ACC112 (cell line): ENCODE measurements around the gene UIMC1.

Source experiments
- H2AFZ ChIP-seq: fragments of 200-600 bp; sonication (generic); one replicate; pipeline ENCODE4 v1.6.0; 2017; ENCODE audit warnings: antibody characterized with exemption, low read length; ENCODE audit not compliant: unreplicated experiment
- H3K27ac ChIP-seq: fragments of 200-600 bp; sonication (generic); 2 replicates; pipeline ENCODE4 v1.5.1; 2014; ENCODE audit warnings: low read depth, mild to moderate bottlenecking, antibody characterized with exemption, low read length, moderate library complexity
- H3K27me3 ChIP-seq: fragments of 200-600 bp; sonication (generic); 2 replicates; pipeline ENCODE4 v1.6.1; 2014; ENCODE audit warnings: mild to moderate bottlenecking, antibody characterized with exemption, low read length, moderate library complexity, mixed read lengths; ENCODE audit not compliant: insufficient read depth
- H3K36me3 ChIP-seq: fragments of 200-600 bp; sonication (generic); 2 replicates; pipeline ENCODE4 v1.6.1; 2016; ENCODE audit warnings: mild to moderate bottlenecking, antibody characterized with exemption, low read length, moderate library complexity, mixed read lengths; ENCODE audit not compliant: insufficient read depth
- H3K4me1 ChIP-seq: fragments of 200-600 bp; sonication (generic); one replicate; pipeline ENCODE4 v1.6.1; 2016; ENCODE audit warnings: low read length, mixed read lengths; ENCODE audit not compliant: insufficient read depth, unreplicated experiment, control insufficient read depth
- H3K4me3 ChIP-seq: fragments of 200-600 bp; sonication (generic); 2 replicates; pipeline ENCODE4 v1.5.1; 2014; ENCODE audit warnings: mild to moderate bottlenecking, low read depth, low read length
- H3K79me2 ChIP-seq: fragments of 200-600 bp; sonication (generic); one replicate; pipeline ENCODE4 v1.6.0; 2016; ENCODE audit warnings: low read length; ENCODE audit not compliant: control insufficient read depth, unreplicated experiment, insufficient read depth

Gene UIMC1

DNA sequence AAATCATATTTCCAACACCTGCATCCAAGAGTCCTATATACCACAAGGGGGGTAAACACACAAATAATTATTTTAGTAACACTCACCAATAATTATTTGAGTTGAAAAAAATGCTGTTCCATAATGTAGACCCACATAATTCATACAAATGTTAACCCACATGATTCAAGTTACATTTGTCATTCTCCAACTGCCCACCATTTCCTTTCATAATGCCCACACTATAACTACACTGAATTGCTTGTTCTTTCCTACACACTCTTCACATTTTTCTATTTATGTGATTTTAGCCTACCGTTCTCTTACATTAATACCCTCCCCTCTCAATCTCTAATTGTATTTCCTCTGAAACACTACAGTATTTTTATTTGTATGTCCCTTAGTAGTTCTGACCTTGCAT is 71.6 kb downstream of the UIMC1 start:
- Histone ChIP-seq H3K79me2 (no peaks in the 10 kb centered on the region), H2AFZ (no peak overlapping the region), H3K4me1 (no peaks in the 10 kb centered on the region), H3K27ac (no peak overlapping the region), H3K4me3 (no peak overlapping the region), H3K27me3 (no peaks in the 10 kb centered on the region), H3K36me3 (peaks cover 8% of the 10 kb centered on the region)

- no peak overlapping the region for H3K27ac ChIP-seq
- no peaks in the 10 kb centered on the region for H3K79me2 ChIP-seq
- no peaks in the 10 kb centered on the region for H3K27me3 ChIP-seq
- no peaks in the 10 kb centered on the region for H3K4me1 ChIP-seq
- no peak overlapping the region for H3K4me3 ChIP-seq
- H3K36me3 ChIP-seq = peaks cover 4% of the 10 kb centered on the region; the same call in 1 of the 2 replicates
- no peak overlapping the region for H2AFZ ChIP-seq
Observed at GRCh38 chr5:176934309-176934930, 72.2 kb downstream of the UIMC1 start.

DNA sequence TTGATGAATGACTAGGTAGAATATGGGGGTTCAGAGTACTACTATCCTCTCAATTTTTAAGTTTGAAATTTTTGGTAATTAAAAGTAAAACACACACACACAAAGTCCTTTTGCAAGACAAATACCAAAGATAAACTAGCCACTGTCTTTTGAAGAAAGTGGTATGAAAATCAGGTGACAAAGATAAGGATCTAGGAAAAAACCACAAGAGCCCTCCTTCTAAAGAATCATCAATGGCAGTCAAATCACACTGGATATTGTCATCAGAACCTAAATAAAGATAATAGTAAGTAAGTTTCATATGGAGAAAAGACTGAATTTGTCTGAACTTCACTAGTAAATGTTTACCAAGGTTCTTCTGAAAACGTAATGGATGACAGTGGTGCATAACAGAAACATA is 76.9 kb downstream of the UIMC1 start:
- H3K4me1 ChIP-seq = no peaks in the 10 kb centered on the region
- no peaks in the 10 kb centered on the region; the same call in 1 of the 2 replicates for H3K36me3 ChIP-seq
- no peak overlapping the region for H3K4me3 ChIP-seq
- H3K27me3 ChIP-seq = no peaks in the 10 kb centered on the region
- H2AFZ ChIP-seq = no peak overlapping the region
- H3K27ac ChIP-seq = no peak overlapping the region
- H3K79me2 ChIP-seq = no peaks in the 10 kb centered on the region

DNA sequence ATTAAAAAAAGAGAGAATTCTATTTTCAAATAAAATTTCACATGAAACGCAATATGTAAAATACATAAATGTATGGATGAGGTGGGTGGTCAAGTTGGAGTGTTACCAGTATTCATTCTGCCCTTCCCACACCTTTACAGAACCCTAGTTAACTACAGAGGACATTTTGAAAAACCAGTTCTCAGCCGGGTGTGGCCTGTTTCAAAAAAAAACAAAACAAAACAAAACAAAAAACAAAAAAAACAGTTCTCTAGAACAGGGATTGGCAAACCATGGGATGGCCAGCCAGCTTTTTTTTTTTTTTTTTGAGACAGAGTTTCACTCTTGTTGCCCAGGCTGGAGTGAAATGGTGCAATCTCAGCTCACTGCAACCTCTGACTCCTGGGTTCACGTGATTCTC is 79.0 kb downstream of the UIMC1 start:
- Histone ChIP-seq H2AFZ (no peak overlapping the region), H3K79me2 (no peaks in the 10 kb centered on the region), H3K4me1 (no peaks in the 10 kb centered on the region), H3K27me3 (no peaks in the 10 kb centered on the region), H3K36me3 (no peaks in the 10 kb centered on the region; the same call in 1 of the 2 replicates), H3K27ac (no peak overlapping the region), H3K4me3 (no peak overlapping the region)

DNA sequence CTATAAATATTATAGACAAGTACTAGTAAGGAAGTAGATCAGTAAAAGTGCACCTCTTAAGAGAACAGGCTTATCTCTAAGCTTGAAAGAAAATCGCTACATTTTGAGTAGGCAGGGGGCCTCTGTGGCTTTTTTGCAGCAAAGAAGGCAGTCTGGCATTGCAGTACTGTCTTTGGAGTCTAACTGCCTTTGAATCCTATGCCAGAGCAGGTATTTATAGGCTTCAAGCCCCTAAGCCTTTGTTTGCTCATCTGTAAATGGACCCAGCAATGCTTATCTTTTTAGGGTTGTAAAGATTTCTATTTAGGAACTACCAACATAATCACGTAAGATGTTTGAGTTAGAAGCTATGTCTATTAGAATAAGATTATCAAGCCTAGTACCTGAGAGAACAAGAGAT is 83.8 kb downstream of the UIMC1 start:
- 0 out of 2 replicates have a peak, but pooled peaks cover 5% of the 10 kb centered on the region for H3K36me3 ChIP-seq
- H3K4me3 ChIP-seq = no peak overlapping the region
- no peak overlapping the region for H2AFZ ChIP-seq
- no peaks in the 10 kb centered on the region for H3K4me1 ChIP-seq
- H3K27ac ChIP-seq = no peak overlapping the region
- H3K79me2 ChIP-seq = no peaks in the 10 kb centered on the region
- H3K27me3 ChIP-seq = no peaks in the 10 kb centered on the region

GRCh38 chr5:176921714-176922113 is 84.9 kb downstream of the UIMC1 start:
- no peaks in the 10 kb centered on the region for H3K79me2 ChIP-seq
- H3K27me3 ChIP-seq = no peaks in the 10 kb centered on the region
- H3K36me3 ChIP-seq = 0 out of 2 replicates have a peak, but pooled peaks cover 5% of the 10 kb centered on the region
- no peak overlapping the region for H3K27ac ChIP-seq
- H2AFZ ChIP-seq = no peak overlapping the region
- H3K4me3 ChIP-seq = no peak overlapping the region
- no peaks in the 10 kb centered on the region for H3K4me1 ChIP-seq

DNA sequence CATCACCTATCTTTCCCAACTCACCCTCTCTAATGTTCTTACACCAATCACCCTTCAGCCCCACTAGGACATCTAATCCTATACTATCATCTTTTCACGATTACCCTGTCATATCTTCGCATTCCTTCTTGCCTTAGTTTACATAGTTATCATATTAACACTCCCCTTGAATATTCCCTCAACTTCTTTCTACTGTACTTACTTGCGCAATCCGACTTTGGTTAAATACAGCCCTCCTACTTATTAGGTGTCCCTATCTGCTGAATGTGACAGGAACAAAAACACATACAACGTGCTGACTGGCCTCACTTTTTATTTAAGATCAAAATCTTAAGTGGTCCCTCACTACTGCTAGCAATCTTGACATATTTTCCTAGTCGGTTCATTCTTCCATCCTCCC is 88.0 kb downstream of the UIMC1 start:
- H2AFZ ChIP-seq = no peak overlapping the region
- no peaks in the 10 kb centered on the region for H3K4me1 ChIP-seq
- no peak overlapping the region for H3K27ac ChIP-seq
- H3K27me3 ChIP-seq = no peaks in the 10 kb centered on the region
- H3K36me3 ChIP-seq = 0 out of 2 replicates have a peak, but pooled peaks cover 5% of the 10 kb centered on the region
- H3K79me2 ChIP-seq = no peaks in the 10 kb centered on the region
- H3K4me3 ChIP-seq = no peak overlapping the region

- Histone ChIP-seq H3K79me2 (no peaks in the 10 kb centered on the region), H2AFZ (no peak overlapping the region), H3K4me3 (no peak overlapping the region), H3K27me3 (no peaks in the 10 kb centered on the region), H3K4me1 (no peaks in the 10 kb centered on the region), H3K36me3 (peaks cover 9% of the 10 kb centered on the region; the same call in 1 of the 2 replicates), H3K27ac (no peak overlapping the region)
Observed at GRCh38 chr5:176916337-176916736, 90.2 kb downstream of the UIMC1 start.

- H3K27me3 ChIP-seq = no peaks in the 10 kb centered on the region
- H3K36me3 ChIP-seq = peaks cover 9% of the 10 kb centered on the region; the same call in 1 of the 2 replicates
- no peaks in the 10 kb centered on the region for H3K4me1 ChIP-seq
- no peak overlapping the region for H3K27ac ChIP-seq
- no peak overlapping the region for H2AFZ ChIP-seq
- no peak overlapping the region for H3K4me3 ChIP-seq
- no peaks in the 10 kb centered on the region for H3K79me2 ChIP-seq
Observed at GRCh38 chr5:176915906-176916305, 90.7 kb downstream of the UIMC1 start.

DNA sequence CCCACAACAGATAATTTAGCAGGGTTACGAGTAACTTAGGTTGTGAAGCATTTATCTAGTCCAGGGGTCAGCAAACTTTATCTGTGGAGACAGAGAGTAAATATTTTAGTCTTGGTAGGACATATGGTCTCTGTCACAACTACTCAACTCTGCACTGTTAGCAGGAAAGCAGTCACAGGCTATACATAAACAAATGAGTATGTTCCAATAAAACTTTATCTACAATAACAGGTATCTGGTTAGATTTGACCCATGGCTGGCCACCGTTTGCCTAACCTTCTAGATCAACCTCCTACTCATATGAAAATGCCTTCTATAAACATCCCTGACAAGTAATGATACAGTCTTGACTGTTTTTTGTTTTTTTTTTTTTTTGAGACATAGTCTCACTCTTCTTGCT is 94.5 kb downstream of the UIMC1 start:
- H3K27ac ChIP-seq = no peak overlapping the region
- H2AFZ ChIP-seq = no peak overlapping the region
- H3K4me3 ChIP-seq = no peak overlapping the region
- no peaks in the 10 kb centered on the region for H3K79me2 ChIP-seq
- no peaks in the 10 kb centered on the region for H3K4me1 ChIP-seq
- H3K27me3 ChIP-seq = no peaks in the 10 kb centered on the region
- H3K36me3 ChIP-seq = peaks cover 10% of the 10 kb centered on the region

- Histone ChIP-seq H3K79me2 (no peaks in the 10 kb centered on the region), H2AFZ (no peak overlapping the region), H3K36me3 (peaks cover 34% of the 10 kb centered on the region), H3K27ac (no peak overlapping the region), H3K4me1 (no peaks in the 10 kb centered on the region), H3K4me3 (no peak overlapping the region), H3K27me3 (no peaks in the 10 kb centered on the region)
Observed at GRCh38 chr5:176908675-176909368, 97.8 kb downstream of the UIMC1 start.
